ENCODE results near the gene TSC2. TPM values are rescaled to one million over a fixed set of nuclear protein-coding genes. Genes with fewer than 3 reads are reported as not detected.
"Not testable (repeated sequence)": the region's sequence is repeated elsewhere in the genome, so short reads cannot be mapped to it uniquely, and the experiment has no call there.

Gene TSC2
- total RNA-seq, 3 donors from 2014 or later = 140 to 161 (median 150) TPM

- H3K4me3 ChIP-seq = no peak overlapping the region
These were observed 74.1 kb downstream of the TSC2 start for GRCh38 chr16:2121853-2122252.

GRCh38 chr16:2122429-2122828 is 74.6 kb downstream of the TSC2 start:
- no peak for DNase-seq
- TF ChIP-seq CTCF (IDR thresholded peaks at IDR 0.05) = no peak
- peaks cover 17% of the 10 kb centered on the region for H3K4me1 ChIP-seq (ENCODE audit: low read depth)
- no peaks in the 10 kb centered on the region for H3K9me3 ChIP-seq
- no peak overlapping the region for H3K4me3 ChIP-seq
- intact Hi-C loops (cut with DNase I, micrococcal nuclease) = no loop called here
- no peaks in the 10 kb centered on the region for H3K36me3 ChIP-seq (ENCODE audit: low read depth)
- no peak for ATAC-seq

More at GRCh38 chr16:2121853-2122252, 74.1 kb downstream of the TSC2 start:
- H3K9me3 ChIP-seq = no peaks in the 10 kb centered on the region
- TF ChIP-seq CTCF (IDR thresholded peaks at IDR 0.05) = no peak
- peaks cover 16% of the 10 kb centered on the region for H3K4me1 ChIP-seq (ENCODE audit: low read depth)
- no peaks in the 10 kb centered on the region for H3K36me3 ChIP-seq (ENCODE audit: low read depth)
- no peak for ATAC-seq
- DNase-seq = no peak
- intact Hi-C loops (cut with DNase I, micrococcal nuclease) = no loop called here

- ATAC-seq; DNase-seq; H3K4me3 ChIP-seq; H3K9me3 ChIP-seq; H3K36me3 ChIP-seq (ENCODE audit: low read depth); intact Hi-C loops (cut with DNase I, micrococcal nuclease): not testable (repeated sequence)
- H3K4me1 ChIP-seq (ENCODE audit: low read depth) = peaks cover 17% of the 10 kb centered on the region
These were observed 75.3 kb downstream of the TSC2 start for GRCh38 chr16:2122934-2123683.

GRCh38 chr16:2123706-2124376 is 76.1 kb downstream of the TSC2 start:
- H3K9me3 ChIP-seq; intact Hi-C loops (cut with DNase I, micrococcal nuclease); H3K4me3 ChIP-seq; DNase-seq; H3K36me3 ChIP-seq (ENCODE audit: low read depth): not testable (repeated sequence)
- peak; percentile 6 for ATAC-seq
- peaks cover 23% of the 10 kb centered on the region for H3K4me1 ChIP-seq (ENCODE audit: low read depth)

GRCh38 chr16:2124377-2124693 is 76.5 kb downstream of the TSC2 start:
- H3K4me3 ChIP-seq; DNase-seq; ATAC-seq; intact Hi-C loops (cut with DNase I, micrococcal nuclease); H3K36me3 ChIP-seq (ENCODE audit: low read depth); H3K9me3 ChIP-seq: not testable (repeated sequence)
- H3K4me1 ChIP-seq (ENCODE audit: low read depth) = peaks cover 24% of the 10 kb centered on the region

- H3K4me1 ChIP-seq (ENCODE audit: low read depth) = peaks cover 24% of the 10 kb centered on the region
- H3K36me3 ChIP-seq (ENCODE audit: low read depth); H3K9me3 ChIP-seq; H3K4me3 ChIP-seq; ATAC-seq; intact Hi-C loops (cut with DNase I, micrococcal nuclease): not testable (repeated sequence)
- peak in 2 of 3 donors; percentile 54 to 60 for DNase-seq
These were observed 77.1 kb downstream of the TSC2 start for GRCh38 chr16:2124694-2125444.

- intact Hi-C loops (cut with DNase I, micrococcal nuclease); H3K9me3 ChIP-seq; DNase-seq; H3K36me3 ChIP-seq (ENCODE audit: low read depth); H3K4me3 ChIP-seq; ATAC-seq: not testable (repeated sequence)
- peaks cover 24% of the 10 kb centered on the region for H3K4me1 ChIP-seq (ENCODE audit: low read depth)
These were observed 77.8 kb downstream of the TSC2 start for GRCh38 chr16:2125609-2126008.

- H3K36me3 ChIP-seq (ENCODE audit: low read depth); H3K9me3 ChIP-seq; ATAC-seq; intact Hi-C loops (cut with DNase I, micrococcal nuclease); H3K4me3 ChIP-seq: not testable (repeated sequence)
- DNase-seq = peak in 1 of 3 donors; percentile 48
- H3K4me1 ChIP-seq (ENCODE audit: low read depth) = peaks cover 24% of the 10 kb centered on the region
These were observed 78.5 kb downstream of the TSC2 start for GRCh38 chr16:2126161-2126743.

GRCh38 chr16:2126928-2127556 is 79.3 kb downstream of the TSC2 start:
- H3K4me1 ChIP-seq (ENCODE audit: low read depth) = peaks cover 24% of the 10 kb centered on the region
- H3K9me3 ChIP-seq; intact Hi-C loops (cut with DNase I, micrococcal nuclease); H3K36me3 ChIP-seq (ENCODE audit: low read depth); H3K4me3 ChIP-seq: not testable (repeated sequence)
- peak; percentile 3 for ATAC-seq
- DNase-seq = peak; percentile 51 to 71 (median 66)

- ATAC-seq (peak; percentile 75), DNase-seq (peak; percentile 65 to 75 (median 70))
- H3K36me3 ChIP-seq (ENCODE audit: low read depth); intact Hi-C loops (cut with DNase I, micrococcal nuclease); H3K9me3 ChIP-seq; H3K4me3 ChIP-seq: not testable (repeated sequence)
- H3K4me1 ChIP-seq (ENCODE audit: low read depth) = peaks cover 19% of the 10 kb centered on the region
These were observed 80.0 kb downstream of the TSC2 start for GRCh38 chr16:2127630-2128280.

GRCh38 chr16:2129251-2129650 is 81.5 kb downstream of the TSC2 start:
- ATAC-seq; H3K4me3 ChIP-seq; intact Hi-C loops (cut with DNase I, micrococcal nuclease); H3K9me3 ChIP-seq; H3K36me3 ChIP-seq (ENCODE audit: low read depth): not testable (repeated sequence)
- DNase-seq = peak in 1 of 3 donors; percentile 56
- peaks cover 16% of the 10 kb centered on the region for H3K4me1 ChIP-seq (ENCODE audit: low read depth)

Data from mucosa of descending colon (tissue), 3 donors.